Activated CD8-positive, alpha-beta T cell treated with anti-CD3 and anti-CD28 coated beads, Interleukin-2, amount 10 ng/mL, durations not matched to agents 7 days and 5 days (primary cell): Measurements from ENCODE around the gene SLC12A3. TPM values are rescaled to one million over a fixed set of nuclear protein-coding genes. Genes with fewer than 3 reads are reported as not detected.
"Not testable (repeated sequence)": the region's sequence is repeated elsewhere in the genome, so short reads cannot be mapped to it uniquely, and the experiment has no call there.

Experiments
- ATAC-seq: fragments of 150-1000 bp; cut with Tn5 transposase; one replicate; pipeline ENCODE4 v1.10.0; 2021; ENCODE audit warnings: moderate library complexity
- CTCF ChIA-PET: fragments of 350-600 bp; sonication (Branson Sonifier 250); formaldehyde crosslinking; loops from one replicate; lab custom pipeline; 2021; ENCODE audit warnings: antibody characterized with exemption; lab: Charles Lee
- POLR2A ChIA-PET: fragments of 350-600 bp; sonication (Branson Sonifier 250); formaldehyde crosslinking; loops from one replicate; lab custom pipeline; 2021; ENCODE audit warnings: antibody characterized with exemption; lab: Charles Lee
- DNase-seq: peaks from one replicate; pipeline ENCODE4 v3.0.0-alpha.2; 2020
- H3K27ac Mint-ChIP-seq: one replicate; pipeline ENCODE4 v1.8.0; 2021; ENCODE audit warnings: mild to moderate bottlenecking, mixed read lengths
- H3K27me3 Mint-ChIP-seq: one replicate; pipeline ENCODE4 v1.8.0; 2021; ENCODE audit warnings: low read depth, mixed read lengths
- H3K36me3 Mint-ChIP-seq: one replicate; pipeline ENCODE4 v1.8.0; 2021; ENCODE audit warnings: low read depth, mixed read lengths
- H3K4me1 Mint-ChIP-seq: one replicate; pipeline ENCODE4 v1.8.0; 2021; ENCODE audit warnings: low read depth, mixed read lengths
- H3K4me3 Mint-ChIP-seq: one replicate; pipeline ENCODE4 v1.8.0; 2021; ENCODE audit warnings: mild to moderate bottlenecking, mixed read lengths
- H3K9me3 Mint-ChIP-seq: one replicate; pipeline ENCODE4 v1.8.0; 2022; ENCODE audit warnings: mixed read lengths; ENCODE audit not compliant: insufficient read depth
- total RNA-seq, 2 experiments: library from RNA; stranded (reverse); gene quantifications; one replicate each; pipeline ENCODE4 v1.2.3, GENCODE V29; 2021

SLC12A3 gene
- total RNA-seq, 2 experiments from 2014 or later = not detected

DNA sequence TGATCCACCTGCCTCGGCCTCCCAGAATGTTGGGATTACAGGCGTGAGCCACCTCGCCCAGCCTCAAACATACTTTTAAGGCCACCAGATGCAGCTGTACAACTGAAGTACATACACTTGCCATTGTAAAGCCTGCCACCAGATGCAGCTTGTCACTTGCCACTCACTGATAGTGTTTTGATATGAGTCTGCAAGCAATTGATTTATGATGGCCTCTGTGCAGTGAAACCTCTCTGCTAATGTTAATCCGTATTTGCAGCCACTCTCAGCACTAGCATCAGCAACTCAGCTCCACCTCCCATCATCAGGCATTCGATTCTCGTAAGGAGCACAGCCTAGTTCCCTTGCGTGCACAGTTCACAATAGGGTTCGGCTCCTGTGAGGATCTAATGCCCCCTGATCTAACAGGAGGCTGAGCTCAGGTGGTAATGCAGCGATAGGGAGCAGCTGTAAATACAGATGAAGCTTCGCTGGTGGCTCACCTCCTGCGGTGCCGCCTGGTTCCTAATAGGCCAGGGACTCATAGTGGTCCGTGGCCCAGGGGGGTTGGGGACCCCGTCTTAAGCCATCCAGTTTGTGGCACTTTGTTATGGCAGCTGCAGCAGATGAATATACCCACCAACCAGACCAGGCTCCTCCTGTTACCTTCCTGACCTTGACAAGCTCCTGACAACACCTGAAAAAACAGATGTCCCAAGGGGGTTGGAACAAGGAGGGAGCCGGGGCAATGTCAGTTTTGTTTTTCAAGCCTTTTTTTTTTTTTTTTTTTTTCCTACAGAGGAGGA is 65.7 kb downstream of the SLC12A3 start:
- Mint-ChIP-seq H3K27me3 (peaks cover 7% of the 10 kb centered on the region), H3K36me3 (peaks cover 31% of the 10 kb centered on the region), H3K4me1 (peaks cover 34% of the 10 kb centered on the region), H3K9me3 (no peaks in the 10 kb centered on the region), H3K27ac (peak overlapping the region; percentile 99), H3K4me3 (peak overlapping the region; percentile 15)
- no peak for ATAC-seq
- CTCF ChIA-PET = interaction anchor here (0.7 to 2.7 kb wide), 5 partner anchors 15 to 416 kb away, joined by 3 to 10 read pairs (median 3); no protein-coding TSS in a partner anchor
- POLR2A ChIA-PET = interaction anchor here (0.6 to 5.6 kb wide), 9 partner anchors 8 to 320 kb away, joined by 3 to 67 read pairs (median 6); partner anchors contain the start of gene MT1X
- DNase-seq = no peak

DNA sequence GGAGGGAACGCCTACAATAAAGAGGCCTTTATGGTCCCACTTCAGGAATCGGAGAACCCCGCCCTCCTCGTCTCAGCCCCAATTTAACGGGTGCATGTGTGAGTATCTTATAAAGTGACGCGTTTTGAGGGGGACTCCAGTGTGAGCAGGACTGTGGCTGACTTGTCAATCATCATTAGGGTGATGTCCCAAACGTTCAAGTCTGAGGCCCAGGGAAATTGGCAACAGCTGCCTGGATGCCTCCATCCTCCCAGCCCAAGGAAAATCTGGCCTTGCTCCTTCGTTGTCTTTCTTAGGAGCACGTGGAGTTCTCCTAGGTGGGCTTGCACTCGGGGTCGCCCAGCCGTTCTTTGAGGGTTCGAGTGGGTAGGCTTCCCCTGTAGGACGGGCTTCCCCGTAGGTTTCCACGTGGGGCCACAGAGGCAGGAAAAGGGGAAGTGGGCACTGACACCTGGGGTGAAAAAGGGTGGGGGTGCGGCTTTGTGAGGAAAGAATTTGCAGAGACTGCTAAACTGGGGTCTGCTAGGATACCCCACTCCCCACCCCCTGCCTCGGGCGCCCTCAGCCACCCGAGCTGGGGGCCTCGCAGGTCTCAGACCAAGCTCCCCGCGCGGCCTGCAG is 66.4 kb downstream of the SLC12A3 start:
- ChIA-PET CTCF (interaction anchor here (0.6 to 2.7 kb wide), 4 partner anchors 16 to 417 kb away, joined by 3 to 10 read pairs (median 4); no protein-coding TSS in a partner anchor), POLR2A (interaction anchor here (0.6 to 5.6 kb wide), 40 partner anchors 10 to 446 kb away, joined by 3 to 67 read pairs (median 4); partner anchors contain the start of genes CETP, MT1X and NLRC5)
- no peaks in the 10 kb centered on the region for H3K9me3 Mint-ChIP-seq
- peak overlapping the region; percentile 99 for H3K4me3 Mint-ChIP-seq
- ATAC-seq (no peak), DNase-seq (no peak)
- H3K36me3 Mint-ChIP-seq = peaks cover 36% of the 10 kb centered on the region
- H3K27me3 Mint-ChIP-seq = peaks cover 7% of the 10 kb centered on the region
- peaks cover 40% of the 10 kb centered on the region for H3K4me1 Mint-ChIP-seq
- H3K27ac Mint-ChIP-seq = peak overlapping the region; percentile 99

DNA sequence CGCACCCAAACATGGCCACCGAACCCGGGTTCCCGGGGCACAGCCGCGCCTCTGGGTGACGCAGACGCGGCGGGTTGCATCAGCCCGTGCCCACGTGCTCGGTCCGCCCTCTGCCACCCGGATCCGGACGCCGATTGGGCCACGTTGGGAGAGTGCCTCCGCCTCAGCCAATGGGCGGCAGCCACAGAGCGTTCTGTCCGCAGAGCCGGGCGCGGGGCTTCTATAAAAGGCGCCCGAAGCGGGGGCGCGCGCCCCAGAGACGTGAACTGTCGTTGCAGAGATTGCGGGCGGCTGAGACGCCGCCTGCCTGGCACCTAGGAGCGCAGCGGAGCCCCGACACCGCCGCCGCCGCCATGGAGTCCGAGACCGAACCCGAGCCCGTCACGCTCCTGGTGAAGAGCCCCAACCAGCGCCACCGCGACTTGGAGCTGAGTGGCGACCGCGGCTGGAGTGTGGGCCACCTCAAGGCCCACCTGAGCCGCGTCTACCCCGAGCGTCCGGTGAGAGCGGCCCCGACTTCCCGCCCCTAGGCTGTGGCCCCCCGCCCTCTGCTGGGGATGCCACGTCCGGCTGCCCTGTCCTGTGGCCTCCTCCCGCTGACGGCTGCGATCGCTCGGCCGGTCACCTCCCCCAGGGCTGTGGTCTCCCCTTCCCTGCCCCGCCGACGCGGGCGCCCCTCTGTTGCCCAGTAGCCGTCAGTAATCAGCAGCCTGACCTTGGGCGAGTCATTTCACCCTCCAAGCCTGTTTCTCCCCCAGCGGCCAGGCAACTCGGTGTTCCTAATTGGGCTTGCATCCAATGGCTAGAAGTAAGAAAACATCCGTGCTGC is 67.1 kb downstream of the SLC12A3 start, which contains the start of gene HERPUD1:
HERPUD1 (plus strand) TSS at position 251 of the 829 bp plus-strand sequence; CDS start at position 354, 103 bp downstream.
- peak; percentile 99 for DNase-seq
- ATAC-seq = peak; percentile 94
- Mint-ChIP-seq H3K9me3 (no peaks in the 10 kb centered on the region), H3K4me1 (peaks cover 45% of the 10 kb centered on the region), H3K36me3 (peaks cover 43% of the 10 kb centered on the region), H3K27me3 (peaks cover 5% of the 10 kb centered on the region), H3K27ac (peak within 1 kb of the TSS; percentile 99), H3K4me3 (peak within 1 kb of the TSS; percentile 99)
- POLR2A ChIA-PET = interaction anchor here (0.6 to 5.6 kb wide), 44 partner anchors 11 to 445 kb away, joined by 3 to 67 read pairs (median 4); partner anchors contain the start of genes CETP, MT1X and NLRC5
- CTCF ChIA-PET = interaction anchor here (0.6 to 2.7 kb wide), 3 partner anchors 32 to 418 kb away, joined by 3 to 10 read pairs (median 4); no protein-coding TSS in a partner anchor

DNA sequence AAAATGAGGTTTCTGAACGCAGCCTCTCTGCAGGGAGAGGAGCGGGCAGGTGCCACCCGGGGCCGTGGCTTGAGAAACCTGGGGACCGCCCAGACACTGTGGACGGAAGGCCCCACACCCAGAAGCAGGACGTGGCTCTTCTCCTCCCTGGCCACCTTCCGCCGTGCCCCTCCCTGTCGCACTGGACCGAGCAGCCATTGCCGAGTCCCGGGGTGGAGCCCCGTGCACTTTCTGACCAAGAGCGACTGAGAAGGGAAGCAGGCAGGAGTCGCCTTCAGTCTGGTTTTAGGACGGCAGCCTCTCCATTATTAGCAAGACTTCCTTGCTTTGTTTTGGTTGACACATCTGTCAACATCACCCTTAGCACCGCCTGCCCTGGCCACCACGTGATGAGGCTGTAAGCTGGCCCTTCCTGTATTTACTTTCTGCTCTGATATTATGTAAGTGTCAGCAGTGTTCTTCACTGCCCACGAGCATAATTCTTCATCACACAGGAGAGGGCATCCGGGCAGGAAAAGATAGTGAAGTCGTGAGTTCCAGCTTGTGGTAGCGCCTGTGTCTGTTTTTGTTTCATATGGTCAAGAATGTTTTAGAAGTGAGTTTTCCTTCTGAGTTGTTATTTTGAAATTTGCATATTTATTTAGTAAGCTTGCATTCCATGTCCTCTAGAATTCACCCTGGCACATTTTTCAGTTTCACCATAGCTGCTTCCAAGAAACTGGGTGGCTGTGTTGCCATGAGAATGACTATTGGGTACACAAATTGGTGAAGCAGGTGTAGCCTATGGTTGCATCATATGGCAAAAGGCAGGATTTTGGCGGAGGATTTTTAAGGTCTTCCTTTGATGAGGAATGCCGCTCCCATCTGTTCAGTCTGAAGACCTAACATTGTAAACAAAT is 68.0 kb downstream of the SLC12A3 start:
- Mint-ChIP-seq H3K4me3 (peak overlapping the region; percentile 99), H3K9me3 (no peaks in the 10 kb centered on the region), H3K4me1 (peaks cover 49% of the 10 kb centered on the region), H3K27me3 (peaks cover 2% of the 10 kb centered on the region), H3K36me3 (peaks cover 51% of the 10 kb centered on the region), H3K27ac (peak overlapping the region; percentile 99)
- POLR2A ChIA-PET = interaction anchor here (0.6 to 5.6 kb wide), 23 partner anchors 8 to 386 kb away, joined by 3 to 67 read pairs (median 4); partner anchors contain the start of gene NLRC5
- DNase-seq (peak; percentile 59), ATAC-seq (peak; percentile 15)
- CTCF ChIA-PET = interaction anchor here (0.8 to 2.7 kb wide), 7 partner anchors 12 to 140 kb away, joined by 3 to 11 read pairs (median 7); no protein-coding TSS in a partner anchor

DNA sequence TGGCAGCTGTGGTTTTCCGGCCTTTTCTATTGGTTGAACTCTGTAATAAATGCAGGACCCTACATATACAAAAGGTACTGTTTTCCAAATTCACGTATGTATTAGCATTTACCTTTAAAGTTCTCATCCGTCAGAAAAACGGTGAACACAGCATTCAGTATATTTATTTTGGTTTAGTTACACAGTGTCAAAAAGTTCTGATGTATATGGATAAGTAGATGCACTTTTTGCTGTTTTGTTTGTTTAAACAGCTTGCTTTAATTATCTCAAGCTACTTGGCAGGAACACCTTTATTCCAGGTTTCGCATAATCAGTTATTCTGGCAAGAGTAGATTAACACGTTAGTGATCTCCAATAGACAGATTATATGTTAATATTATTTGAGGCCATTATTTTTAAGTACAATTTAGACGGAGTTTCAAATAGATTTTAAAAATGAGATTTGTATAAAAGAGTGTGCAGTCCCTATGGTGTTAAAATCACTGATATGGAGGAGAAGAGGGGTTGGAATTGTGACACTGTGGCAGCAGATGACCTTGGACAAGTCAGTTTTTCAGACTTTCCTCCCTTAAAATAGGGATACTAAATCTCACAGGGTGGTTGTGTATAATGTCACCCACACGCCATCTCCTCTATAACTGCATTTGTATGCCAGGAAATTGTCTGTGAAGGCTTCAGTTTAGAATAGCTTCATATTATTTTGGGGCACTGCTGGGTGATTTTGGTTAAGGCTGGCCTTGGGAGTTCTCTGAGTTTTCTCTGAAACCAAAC is 69.0 kb downstream of the SLC12A3 start:
- POLR2A ChIA-PET = interaction anchor here (0.6 to 5.6 kb wide), 7 partner anchors 9 to 328 kb away, joined by 3 to 67 read pairs (median 3); no protein-coding TSS in a partner anchor
- DNase-seq = no peak
- Mint-ChIP-seq H3K36me3 (peaks cover 61% of the 10 kb centered on the region), H3K4me1 (peaks cover 59% of the 10 kb centered on the region), H3K9me3 (no peaks in the 10 kb centered on the region), H3K27me3 (no peaks in the 10 kb centered on the region), H3K27ac (peak overlapping the region; percentile 99), H3K4me3 (peak overlapping the region; percentile 99)
- CTCF ChIA-PET = interaction anchor here (1.0 to 2.2 kb wide), 5 partner anchors 11 to 141 kb away, joined by 3 to 11 read pairs (median 7); no protein-coding TSS in a partner anchor
- ATAC-seq = no peak

DNA sequence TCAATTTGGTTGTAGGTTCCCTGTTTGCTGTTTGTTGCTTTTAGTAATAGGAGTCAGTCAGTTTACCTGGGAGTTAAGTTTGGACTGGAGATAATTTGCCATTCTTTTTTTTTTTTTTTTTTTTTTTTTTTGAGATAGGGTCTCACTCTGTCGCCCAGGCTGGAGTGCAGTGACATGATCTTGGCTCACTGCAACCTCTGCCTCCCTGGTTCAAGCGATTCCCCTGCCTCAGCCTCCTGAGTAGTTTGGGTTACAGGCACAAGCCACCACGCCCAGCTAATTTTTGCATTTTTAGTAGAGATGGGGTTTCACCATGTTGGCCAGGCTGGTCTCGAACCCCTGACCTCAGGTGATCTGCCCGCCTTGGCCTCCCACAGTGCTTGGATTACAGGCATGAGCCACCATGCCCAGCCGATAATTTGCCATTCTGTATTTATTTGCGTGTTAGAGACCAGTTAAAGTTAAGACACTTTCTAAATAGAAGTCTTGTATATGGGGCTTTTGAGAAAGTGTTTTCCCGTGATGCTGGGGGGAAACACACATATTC is 69.7 kb downstream of the SLC12A3 start:
- H3K4me3 Mint-ChIP-seq = peak overlapping the region; percentile 99
- H3K27me3 Mint-ChIP-seq, ATAC-seq, H3K9me3 Mint-ChIP-seq, DNase-seq: not testable (repeated sequence)
- CTCF ChIA-PET = interaction anchor here (1.6 to 2.2 kb wide), 2 partner anchors 17 to 66 kb away, joined by 7 to 11 read pairs; no protein-coding TSS in a partner anchor
- H3K36me3 Mint-ChIP-seq = peaks cover 68% of the 10 kb centered on the region
- peaks cover 66% of the 10 kb centered on the region for H3K4me1 Mint-ChIP-seq
- POLR2A ChIA-PET = interaction anchor here (5.6 kb wide), 1 partner anchor 9 kb away, joined by 67 read pairs; no protein-coding TSS in a partner anchor
- peak overlapping the region; percentile 99 for H3K27ac Mint-ChIP-seq

DNA sequence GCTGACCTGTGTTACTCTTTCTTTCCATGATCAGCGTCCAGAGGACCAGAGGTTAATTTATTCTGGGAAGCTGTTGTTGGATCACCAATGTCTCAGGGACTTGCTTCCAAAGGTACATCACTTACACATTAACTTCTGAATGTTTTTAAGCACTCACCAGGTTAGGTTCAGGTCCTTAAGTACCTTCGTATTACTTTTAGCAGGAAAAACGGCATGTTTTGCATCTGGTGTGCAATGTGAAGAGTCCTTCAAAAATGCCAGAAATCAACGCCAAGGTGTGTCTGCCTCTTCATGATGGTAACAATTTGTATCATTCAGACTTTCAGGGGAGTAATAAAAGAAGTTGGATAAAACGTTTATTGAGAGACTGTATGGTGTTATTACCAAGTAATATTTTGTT is 70.2 kb downstream of the SLC12A3 start:
- Mint-ChIP-seq H3K27ac (no peak overlapping the region), H3K9me3 (no peaks in the 10 kb centered on the region), H3K36me3 (peaks cover 73% of the 10 kb centered on the region), H3K27me3 (no peaks in the 10 kb centered on the region), H3K4me1 (peaks cover 71% of the 10 kb centered on the region), H3K4me3 (peak overlapping the region; percentile 99)
- CTCF ChIA-PET = interaction anchor here (2.3 kb wide), 1 partner anchor 66 kb away, joined by 9 read pairs; no protein-coding TSS in a partner anchor
- POLR2A ChIA-PET = interaction anchor here (5.6 kb wide), 1 partner anchor 8 kb away, joined by 67 read pairs; no protein-coding TSS in a partner anchor
- DNase-seq (no peak), ATAC-seq (no peak)

DNA sequence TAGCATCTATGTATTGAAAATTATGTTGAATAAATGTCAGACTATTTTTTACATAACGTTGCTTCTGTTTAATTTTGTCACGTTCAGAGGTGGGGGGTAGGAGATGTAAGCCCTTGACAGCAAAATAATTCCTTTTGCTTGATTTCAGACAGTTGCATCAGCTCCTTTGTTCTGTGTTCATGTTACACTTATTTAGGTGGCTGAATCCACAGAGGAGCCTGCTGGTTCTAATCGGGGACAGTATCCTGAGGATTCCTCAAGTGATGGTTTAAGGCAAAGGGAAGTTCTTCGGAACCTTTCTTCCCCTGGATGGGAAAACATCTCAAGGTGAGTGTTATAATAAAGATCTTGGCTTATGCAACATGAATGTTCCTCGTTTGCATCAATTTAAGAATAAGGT is 71.5 kb downstream of the SLC12A3 start:
- H3K9me3 Mint-ChIP-seq = no peaks in the 10 kb centered on the region
- no peak for DNase-seq
- peak overlapping the region; percentile 16 for H3K4me3 Mint-ChIP-seq
- no peak overlapping the region for H3K27ac Mint-ChIP-seq
- H3K27me3 Mint-ChIP-seq = no peaks in the 10 kb centered on the region
- peaks cover 66% of the 10 kb centered on the region for H3K4me1 Mint-ChIP-seq
- ChIA-PET POLR2A (interaction anchor here (1.3 kb wide), 1 partner anchor 105 kb away, joined by 4 read pairs; no protein-coding TSS in a partner anchor), CTCF (interaction anchor here (0.8 to 3.3 kb wide), 9 partner anchors 16 to 360 kb away, joined by 3 to 18 read pairs (median 3); no protein-coding TSS in a partner anchor)
- peaks cover 84% of the 10 kb centered on the region for H3K36me3 Mint-ChIP-seq
- ATAC-seq = no peak

DNA sequence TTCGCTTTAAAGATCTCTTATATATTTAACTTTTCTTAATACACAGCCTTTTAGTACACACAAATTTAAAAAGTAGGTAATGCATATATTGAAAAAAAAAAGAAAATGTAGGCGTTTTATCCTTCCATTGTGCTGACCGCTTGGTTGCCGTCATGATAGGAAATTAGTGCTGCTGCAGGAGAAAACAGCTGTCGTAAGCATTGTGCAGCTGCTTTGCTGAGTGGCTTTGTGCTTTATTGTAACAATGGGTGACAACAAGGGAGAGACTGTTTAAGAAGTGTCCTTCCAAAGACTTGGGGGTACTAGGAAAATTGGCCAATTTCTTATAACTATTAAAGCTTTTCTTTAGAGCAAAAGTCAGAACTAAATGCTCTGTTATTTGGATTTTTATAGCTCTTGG is 71.9 kb downstream of the SLC12A3 start:
- Mint-ChIP-seq H3K9me3 (no peaks in the 10 kb centered on the region), H3K27ac (no peak overlapping the region), H3K27me3 (no peaks in the 10 kb centered on the region), H3K36me3 (peaks cover 87% of the 10 kb centered on the region), H3K4me3 (no peak overlapping the region), H3K4me1 (peaks cover 66% of the 10 kb centered on the region)
- ChIA-PET CTCF (interaction anchor here (0.8 to 3.3 kb wide), 10 partner anchors 8 to 360 kb away, joined by 3 to 18 read pairs (median 4); no protein-coding TSS in a partner anchor), POLR2A (interaction anchor here (0.6 to 1.3 kb wide), 2 partner anchors 105 to 285 kb away, joined by 4 read pairs; no protein-coding TSS in a partner anchor)
- DNase-seq (no peak), ATAC-seq (no peak)
